ENCODE data around the gene TBXA2R. TPM values are rescaled to one million over a fixed set of nuclear protein-coding genes. Genes with fewer than 3 reads are reported as not detected.

TBXA2R gene
- total and polyA plus RNA-seq, 12 donors: 1.6 to 4.0 (median 3.0) TPM

DNA sequence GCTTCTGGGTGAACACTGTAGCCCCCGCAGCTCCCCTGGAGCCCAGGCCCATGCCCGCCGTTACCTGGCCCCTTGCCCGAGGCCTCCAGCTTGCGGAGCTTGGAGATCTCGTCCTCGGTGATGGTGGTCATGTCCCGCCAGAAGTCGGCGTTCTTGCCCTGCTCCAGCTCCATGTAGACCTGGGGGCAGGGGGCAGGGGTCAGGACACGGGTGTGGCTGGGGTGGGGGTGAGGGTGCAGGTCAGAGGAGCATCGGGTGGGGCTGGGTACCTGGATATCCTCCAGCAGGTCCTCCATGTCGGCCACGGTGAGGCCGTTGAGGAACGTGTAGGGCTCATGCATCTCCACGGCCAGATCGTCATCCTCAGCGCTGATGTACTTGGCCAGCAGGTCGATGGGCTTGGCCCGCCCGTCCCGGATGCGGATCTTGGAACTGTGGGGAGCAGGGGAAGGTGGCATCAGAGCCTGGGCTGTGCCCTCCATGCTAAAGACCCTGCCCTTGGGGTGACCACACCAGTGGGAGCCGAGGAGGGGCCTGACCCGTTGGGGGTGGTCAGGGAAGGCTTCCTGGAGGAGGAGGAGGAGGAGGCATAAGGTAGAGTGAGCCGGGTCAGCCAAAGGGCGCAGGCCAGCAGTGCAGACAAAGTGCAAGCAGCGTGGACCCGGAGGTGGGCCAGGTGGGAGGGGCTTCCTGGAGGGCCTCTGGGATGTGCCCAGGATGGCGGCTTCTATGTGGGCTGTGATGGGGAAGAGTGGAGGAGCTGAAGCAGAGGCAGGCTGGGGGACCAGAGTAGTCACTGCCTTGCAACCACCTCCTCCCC, 12.3 kb upstream of the TBXA2R start:
- peak in 4 of 9 donors; percentile 6 to 37 (median 19) for TF ChIP-seq CTCF (IDR thresholded peaks at IDR 0.05)
- ATAC-seq (peak in 1 of 8 donors; percentile 5), DNase-seq (peak in 1 of 2 donors; percentile 13)
- no peak overlapping the region for H3K27ac ChIP-seq
- no peaks in the 10 kb centered on the region for H3K27me3 ChIP-seq
- H3K36me3 ChIP-seq: peaks cover 0 to 84% (median 5%) of the 10 kb centered on the region in 9 donors
- H3K4me3 ChIP-seq: peak overlapping the region in 1 of 10 donors; percentile 42
- H3K9me3 ChIP-seq: no peaks in the 10 kb centered on the region
- peaks cover 0 to 20% (median 14%) of the 10 kb centered on the region in 9 donors for H3K4me1 ChIP-seq
- 88 to 90% methylated on average over 31 of the region's 31 CpGs for WGBS, 2 donors
- intact Hi-C loops (cut with DNase I): loop anchor here (1.0 to 10.0 kb wide), 10 partner anchors 32 to 312 kb away; no protein-coding TSS in a partner anchor

GRCh38 chr19:3618144-3618810, 11.6 kb upstream of the TBXA2R start:
- H3K36me3 ChIP-seq: peaks cover 0 to 82% (median 5%) of the 10 kb centered on the region in 9 donors
- no peaks in the 10 kb centered on the region for H3K27me3 ChIP-seq
- peak overlapping the region in 8 of 10 donors; percentile 15 to 74 (median 56) for H3K27ac ChIP-seq
- no peaks in the 10 kb centered on the region for H3K9me3 ChIP-seq
- H3K4me3 ChIP-seq: peak overlapping the region in 8 of 10 donors; percentile 16 to 45 (median 36)
- peaks cover 0 to 20% (median 14%) of the 10 kb centered on the region in 9 donors for H3K4me1 ChIP-seq
- TF ChIP-seq CTCF (IDR thresholded peaks at IDR 0.05): peak; percentile 88 to 99 (median 96)
- peak; percentile 64 to 77 for DNase-seq
- peak; percentile 72 to 93 (median 88) for ATAC-seq
- intact Hi-C loops (cut with DNase I): loop anchor here (1.0 to 10.0 kb wide), 10 partner anchors 31 to 311 kb away; no protein-coding TSS in a partner anchor
- WGBS, 2 donors: 34 to 46% methylated on average over 31 of the region's 31 CpGs

DNA sequence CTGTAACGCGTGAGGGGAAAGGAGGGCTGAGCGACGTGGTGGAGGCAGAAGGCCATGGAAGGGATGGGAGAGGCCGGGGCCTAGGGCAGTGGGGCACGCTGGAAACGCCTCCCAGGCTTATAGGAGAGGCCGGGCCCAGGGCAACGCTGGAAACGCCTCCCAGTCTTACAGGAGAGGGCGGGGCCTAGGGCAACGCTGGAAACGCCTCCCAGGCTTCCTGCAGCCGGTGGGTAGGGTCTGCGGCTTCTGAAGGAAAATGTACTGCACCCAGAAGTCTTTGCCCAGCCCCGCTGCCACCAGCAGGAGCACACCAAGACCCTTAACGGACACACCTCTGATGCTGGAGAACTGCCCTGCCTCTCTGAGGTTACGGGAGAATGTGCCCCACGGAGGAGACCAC, 10.8 kb upstream of the TBXA2R start:
- DNase-seq (peak in 1 of 2 donors; percentile 29), ATAC-seq (peak in 7 of 8 donors; percentile 7 to 90 (median 67))
- H3K27me3 ChIP-seq: no peaks in the 10 kb centered on the region
- TF ChIP-seq CTCF (IDR thresholded peaks at IDR 0.05): no peak
- H3K4me3 ChIP-seq: peak overlapping the region in 7 of 10 donors; percentile 16 to 45 (median 40)
- WGBS, 2 donors: 53 to 61% methylated on average over 19 of the region's 19 CpGs
- H3K4me1 ChIP-seq: peaks cover 0 to 20% (median 14%) of the 10 kb centered on the region in 9 donors
- H3K27ac ChIP-seq: peak overlapping the region in 8 of 10 donors; percentile 15 to 74 (median 55)
- peaks cover 0 to 82% (median 5%) of the 10 kb centered on the region in 9 donors for H3K36me3 ChIP-seq
- H3K9me3 ChIP-seq: no peaks in the 10 kb centered on the region
- intact Hi-C loops (cut with DNase I): loop anchor here in 9 of 10 donors (5.0 to 10.0 kb wide), 6 partner anchors 35 to 310 kb away; no protein-coding TSS in a partner anchor

Measured in heart right ventricle (tissue), 16 donors.